ENCODE results near the gene NAA38. TPM values are rescaled to one million over a fixed set of nuclear protein-coding genes. Genes with fewer than 3 reads are reported as not detected.

Gene NAA38
- total RNA-seq, 1 donor from 2014 or later, result 101 TPM

- ATAC-seq (ENCODE audit: poor library complexity) (no peak), DNase-seq (no peak)
- intact Hi-C loops (cut with DNase I), result loop anchor here (10.0 kb wide), 1 partner anchor 831 kb away; the partner anchor contains the start of gene RNASEK
Measured at GRCh38 chr17:7846063-7846735, 11.2 kb downstream of the NAA38 start.

- intact Hi-C loops (cut with DNase I), result loop anchor here (10.0 kb wide), 1 partner anchor 831 kb away; the partner anchor contains the start of gene RNASEK
- DNase-seq, result no peak
Measured at GRCh38 chr17:7845359-7846062, 11.8 kb downstream of the NAA38 start.

DNA sequence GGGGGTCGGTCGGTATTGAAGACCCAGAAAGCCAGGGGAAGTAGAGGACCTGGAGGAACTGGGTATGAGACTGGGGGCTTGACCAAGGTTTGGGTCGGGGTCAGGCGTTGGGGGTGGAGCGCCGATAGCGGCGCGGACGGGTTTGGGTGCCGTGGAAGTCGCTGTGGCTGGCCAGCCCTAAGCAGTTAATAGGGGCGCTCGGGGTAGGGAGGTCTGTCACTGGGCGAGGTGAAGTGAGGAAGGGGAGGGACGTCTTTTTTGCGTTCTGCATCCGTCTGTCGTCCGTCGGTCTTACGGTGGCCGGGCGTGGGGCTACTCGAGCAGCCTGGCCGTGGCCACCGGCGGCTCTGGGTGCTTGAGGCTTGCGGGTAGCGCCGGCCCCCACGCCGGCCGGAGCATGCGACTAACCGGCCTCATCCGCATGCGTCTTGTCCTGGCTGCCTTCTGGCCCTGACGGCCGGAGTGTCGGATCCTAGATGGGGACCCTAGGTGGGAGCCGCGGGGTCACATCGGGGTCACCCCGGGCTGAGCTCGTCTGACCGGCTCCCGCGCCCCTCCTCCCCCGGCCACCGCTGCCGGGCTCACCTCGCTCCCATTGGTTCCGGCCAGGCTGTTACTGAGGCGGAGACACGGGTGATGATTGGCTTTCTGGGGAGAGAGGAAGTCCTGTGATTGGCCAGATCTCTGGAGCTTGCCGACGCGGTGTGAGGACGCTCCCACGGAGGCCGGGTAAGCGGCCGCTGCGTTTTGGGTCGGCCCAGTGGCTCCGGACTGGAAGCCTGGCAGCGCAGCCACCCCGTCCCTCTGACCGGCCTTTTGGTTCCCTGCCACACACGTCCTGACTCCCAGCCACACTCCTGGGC, 12.8 kb downstream of the NAA38 start:
- intact Hi-C loops (cut with DNase I), result loop anchor here (10.0 kb wide), 1 partner anchor 830 kb away; the partner anchor contains the start of gene RNASEK
- ATAC-seq (ENCODE audit: poor library complexity), result peak; percentile 74

More at GRCh38 chr17:7845359-7846062, 11.8 kb downstream of the NAA38 start:
- no peak for ATAC-seq (ENCODE audit: poor library complexity)

DNA sequence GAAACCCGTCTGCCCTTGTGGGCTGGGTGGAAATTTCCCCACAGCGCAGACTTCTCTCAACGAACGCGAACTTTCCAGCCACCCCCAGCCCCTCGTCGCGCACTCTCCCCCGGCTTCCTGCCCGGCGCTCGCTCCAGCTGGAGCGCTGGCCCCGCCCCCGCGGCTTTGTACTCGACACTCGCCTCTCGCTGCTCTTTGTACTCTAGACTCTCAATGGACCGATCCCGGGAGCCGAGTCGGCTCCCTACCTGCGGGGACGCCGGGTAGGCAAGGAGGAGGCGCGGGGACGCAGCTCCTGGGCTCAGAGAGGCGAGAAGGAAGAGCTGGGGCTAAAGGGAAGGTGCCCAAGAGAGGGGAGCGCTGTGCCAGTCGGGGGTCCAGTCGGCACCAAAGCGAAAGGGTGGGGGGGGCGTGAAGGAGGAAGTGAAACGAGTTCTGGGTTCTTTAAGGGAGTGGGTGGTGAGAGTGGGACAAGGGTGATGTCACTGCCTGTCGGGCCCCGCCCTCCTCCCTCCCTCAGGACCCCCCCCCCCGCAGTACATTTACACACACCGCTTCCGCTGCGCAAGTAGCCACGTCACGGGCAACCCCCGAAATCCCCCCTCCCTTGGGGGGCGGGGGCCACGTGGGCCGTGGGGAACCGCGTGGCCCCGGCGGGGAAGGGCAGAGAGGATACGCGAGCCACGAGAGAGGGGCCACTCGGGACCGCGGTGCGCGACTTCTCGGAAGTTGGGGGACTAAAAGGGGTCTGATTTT, 13.6 kb downstream of the NAA38 start:
- intact Hi-C loops (cut with DNase I), result loop anchor here (1.0 to 10.0 kb wide), 2 partner anchors 14 to 829 kb away; partner anchors contain the start of genes NAA38 and RNASEK
- DNase-seq (peak; percentile 88), ATAC-seq (ENCODE audit: poor library complexity) (peak; percentile 35)

More for the DNA sequence above, 12.8 kb downstream of the NAA38 start:
- peak; percentile 93 for DNase-seq

- no peak for DNase-seq
- ATAC-seq (ENCODE audit: poor library complexity), result no peak
- intact Hi-C loops (cut with DNase I), result loop anchor here (1.0 to 10.0 kb wide), 2 partner anchors 14 to 828 kb away; partner anchors contain the start of genes NAA38 and RNASEK
Measured at GRCh38 chr17:7843257-7843535, 14.2 kb downstream of the NAA38 start.

DNA sequence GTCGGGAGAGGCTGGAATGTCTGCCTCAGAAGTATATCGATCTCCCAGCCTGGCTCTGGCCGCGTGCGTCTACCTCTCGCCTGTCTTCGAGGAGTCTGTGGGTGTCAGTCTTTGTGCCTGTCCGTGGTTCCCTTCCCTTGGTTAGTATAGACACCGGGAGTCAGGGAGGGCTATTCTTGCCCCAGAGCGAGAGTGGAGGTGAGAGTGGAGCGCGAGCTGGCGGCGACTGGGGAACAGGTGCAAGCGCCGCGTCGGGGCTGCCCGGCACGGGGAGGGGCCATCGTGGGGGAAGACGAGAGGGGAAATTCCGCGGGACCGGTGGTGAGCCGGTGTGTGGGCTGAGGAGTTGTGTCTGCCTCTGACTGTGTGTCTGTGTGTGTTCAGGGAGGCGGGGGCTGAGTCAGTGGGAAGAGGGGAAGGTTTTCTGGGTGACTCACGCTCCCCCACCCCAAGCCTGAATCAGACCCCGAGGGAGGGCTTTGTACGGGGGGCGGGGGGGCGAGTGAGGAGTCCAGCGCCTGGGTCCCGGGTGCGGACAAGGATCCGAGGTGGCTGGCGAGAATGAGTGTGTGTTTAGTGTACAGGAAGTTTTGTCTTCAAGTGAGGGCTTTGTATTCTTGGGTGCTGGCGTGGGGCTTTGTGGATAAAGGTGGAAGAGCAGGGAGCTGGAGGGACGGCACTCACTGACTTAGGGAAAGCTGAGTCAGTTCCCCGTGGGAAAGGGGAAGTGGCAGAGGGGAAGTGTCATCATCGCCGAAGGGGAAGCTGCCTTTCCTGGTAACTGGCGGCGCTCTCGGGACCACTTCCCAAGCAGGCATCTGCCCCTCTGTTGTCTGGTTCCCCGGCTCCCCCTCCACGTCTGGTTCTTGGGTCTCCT, 14.7 kb downstream of the NAA38 start:
- intact Hi-C loops (cut with DNase I), result loop anchor here (1.0 to 10.0 kb wide), 2 partner anchors 15 to 828 kb away; partner anchors contain the start of genes NAA38 and RNASEK
- DNase-seq (peak; percentile 85), ATAC-seq (ENCODE audit: poor library complexity) (peak; percentile 14)

DNA sequence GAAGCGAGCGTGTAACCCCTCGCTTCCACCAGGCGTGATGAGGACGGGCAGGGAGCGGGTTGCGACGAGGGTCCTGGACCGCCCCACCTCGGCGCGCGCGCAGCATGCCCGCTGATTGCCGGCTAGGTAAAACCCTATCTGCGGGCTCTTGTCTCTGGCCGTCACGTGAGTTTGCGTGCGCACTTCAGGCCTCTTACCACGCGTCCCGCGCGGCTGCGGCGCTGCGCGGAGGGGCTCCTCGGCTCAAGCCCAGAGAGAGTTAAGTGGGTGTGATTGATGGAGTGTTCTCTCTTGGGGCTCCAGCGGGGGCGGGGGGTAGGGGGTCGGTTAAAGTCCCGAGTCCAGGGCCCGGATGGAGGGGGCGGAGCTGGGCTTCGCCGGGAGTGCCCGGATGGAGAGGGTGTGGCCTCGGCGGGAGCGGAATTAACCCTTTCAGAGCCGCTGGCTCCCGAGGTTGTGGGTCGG, 15.4 kb downstream of the NAA38 start:
- ATAC-seq (ENCODE audit: poor library complexity) (peak; percentile 78), DNase-seq (peak; percentile 94)
- intact Hi-C loops (cut with DNase I), result loop anchor here (10.0 kb wide), 1 partner anchor 827 kb away; the partner anchor contains the start of gene RNASEK

GRCh38 chr17:7841396-7841914, 15.9 kb downstream of the NAA38 start:
- DNase-seq (peak; percentile 92), ATAC-seq (ENCODE audit: poor library complexity) (peak; percentile 60)
- intact Hi-C loops (cut with DNase I), result loop anchor here (10.0 kb wide), 1 partner anchor 827 kb away; the partner anchor contains the start of gene RNASEK

DNA sequence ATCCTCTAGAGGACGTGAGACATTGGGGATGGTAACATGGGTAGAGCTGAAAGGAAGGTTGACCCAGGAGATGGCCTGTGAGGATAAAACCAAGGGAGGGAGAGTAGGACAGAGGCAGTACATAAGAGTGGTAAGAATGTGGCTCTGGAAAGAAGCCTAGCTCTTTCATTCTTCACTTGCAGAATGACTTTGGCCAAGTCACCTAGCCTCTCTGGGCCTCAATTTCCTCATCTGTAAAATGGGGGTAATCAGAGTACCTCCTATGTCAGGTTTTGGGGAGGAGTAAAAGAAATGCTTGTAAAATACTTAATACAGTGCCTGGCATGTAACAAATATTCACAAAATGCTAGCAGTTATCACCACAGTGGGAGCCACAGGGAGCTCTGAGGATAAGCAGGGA, 16.5 kb downstream of the NAA38 start:
- DNase-seq (no peak), ATAC-seq (ENCODE audit: poor library complexity) (no peak)
- intact Hi-C loops (cut with DNase I), result loop anchor here (10.0 kb wide), 1 partner anchor 826 kb away; the partner anchor contains the start of gene RNASEK

- DNase-seq (no peak), ATAC-seq (ENCODE audit: poor library complexity) (no peak)
- intact Hi-C loops (cut with DNase I), result loop anchor here (10.0 kb wide), 1 partner anchor 826 kb away; the partner anchor contains the start of gene RNASEK
Measured at GRCh38 chr17:7840441-7840840, 16.9 kb downstream of the NAA38 start.

DNA sequence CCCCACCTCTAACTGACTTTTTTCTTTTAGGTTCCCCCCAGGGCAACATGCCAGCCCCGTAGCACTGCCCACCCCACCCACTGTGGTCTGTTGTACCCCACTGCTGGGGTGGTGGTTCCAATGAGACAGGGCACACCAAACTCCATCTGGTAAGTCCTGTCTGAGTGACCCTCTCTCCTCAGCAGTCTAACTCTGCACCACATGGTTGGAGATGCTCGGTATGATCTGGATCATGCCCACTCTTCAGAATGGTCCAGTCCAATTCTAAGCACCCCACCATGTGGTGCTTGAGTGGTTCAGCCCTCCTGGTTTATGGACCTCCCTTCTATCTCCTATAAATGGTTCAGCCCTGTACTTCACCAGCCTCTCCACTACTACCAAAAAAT, 17.5 kb downstream of the NAA38 start:
- ATAC-seq (ENCODE audit: poor library complexity), result no peak
- DNase-seq, result no peak
- intact Hi-C loops (cut with DNase I), result loop anchor here (10.0 kb wide), 1 partner anchor 825 kb away; the partner anchor contains the start of gene RNASEK

- ATAC-seq (ENCODE audit: poor library complexity) (no peak), DNase-seq (no peak)
- intact Hi-C loops (cut with DNase I), result no loop called here
Measured at GRCh38 chr17:7839190-7839875, 18.0 kb downstream of the NAA38 start.

DNA sequence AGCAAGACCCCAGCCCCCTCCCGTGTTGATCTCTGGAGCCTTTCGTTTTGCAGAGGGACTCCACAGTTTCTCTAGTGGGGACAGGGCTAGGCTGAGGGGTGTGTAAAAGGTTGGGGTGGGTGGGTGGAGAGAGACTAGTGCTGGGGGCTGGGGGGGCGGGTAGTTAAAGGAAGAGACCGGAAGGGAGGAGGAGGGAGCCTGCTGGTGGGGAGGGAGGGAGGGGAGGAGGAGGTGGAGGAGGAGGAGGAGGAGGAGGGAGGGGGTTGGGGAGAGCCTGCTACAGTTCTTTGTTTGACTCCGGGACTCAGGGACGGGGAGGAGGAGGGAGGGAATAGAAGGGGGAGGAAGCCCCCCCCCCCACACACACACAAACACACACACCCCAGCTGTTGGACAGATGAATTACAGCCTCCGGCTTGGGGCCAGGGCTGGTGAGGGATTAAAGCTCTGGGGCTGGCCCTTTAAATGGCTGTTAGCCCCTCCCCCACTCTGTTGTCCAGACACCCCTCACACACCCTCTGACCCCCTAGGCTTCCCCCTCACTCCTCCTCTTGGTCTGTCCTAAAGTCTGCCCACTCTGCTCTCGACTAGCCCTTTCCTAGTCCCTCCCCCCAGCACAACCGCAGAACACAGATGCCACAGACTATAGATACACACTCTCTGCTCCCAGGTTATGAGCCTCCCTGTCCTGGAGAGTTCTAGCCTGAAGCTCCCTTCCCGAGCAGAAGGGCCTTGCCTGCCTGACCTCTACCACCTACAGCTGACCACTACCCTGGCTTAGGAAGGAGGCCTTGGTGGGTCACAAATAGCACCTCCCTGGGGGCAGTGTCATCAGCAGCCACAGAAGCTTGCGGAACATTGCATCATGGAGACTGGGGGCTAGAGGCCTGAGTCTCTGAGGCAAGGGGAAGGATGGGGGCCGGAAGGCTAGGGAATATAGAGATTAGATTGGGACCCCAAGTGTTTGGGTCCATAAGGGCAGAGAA, 19.0 kb downstream of the NAA38 start:
- intact Hi-C loops (cut with DNase I), result no loop called here
- ATAC-seq (ENCODE audit: poor library complexity) (no peak), DNase-seq (no peak)

DNA sequence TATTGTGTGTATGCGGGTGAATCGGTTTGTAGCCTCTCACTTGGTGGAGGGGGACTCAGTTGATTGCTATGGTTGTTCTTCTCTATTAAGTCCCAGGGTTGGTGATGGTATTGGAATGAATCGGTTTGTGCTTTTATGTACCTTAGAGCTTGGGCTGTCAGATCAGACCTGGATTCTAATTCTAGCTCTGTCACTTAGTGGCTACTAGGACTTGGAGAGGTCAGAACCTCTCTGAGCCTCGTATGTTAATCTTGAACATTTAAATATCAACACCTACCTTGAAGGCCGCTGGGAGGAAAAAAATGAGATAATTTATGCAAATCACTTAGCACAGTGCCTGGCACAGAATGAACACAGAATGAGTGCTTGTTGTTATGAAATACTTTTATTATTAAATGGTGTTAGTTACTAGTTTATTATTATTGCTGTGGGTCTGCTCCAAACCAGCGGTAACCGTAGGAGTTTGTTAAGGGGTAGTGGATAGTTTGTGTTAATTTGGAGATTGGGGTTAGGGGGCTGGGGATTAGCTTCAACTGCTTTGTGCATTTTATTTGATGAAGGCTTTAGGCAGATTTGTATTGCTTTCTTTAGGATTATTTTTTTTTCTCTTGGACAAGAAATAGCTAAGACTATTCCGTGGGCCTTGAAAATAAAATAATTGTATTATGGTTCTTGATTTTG, 19.8 kb downstream of the NAA38 start:
- DNase-seq (no peak), ATAC-seq (ENCODE audit: poor library complexity) (no peak)
- intact Hi-C loops (cut with DNase I), result no loop called here
